A549 (cell line): ENCODE results near the gene RPS6KB2. TPM values are rescaled to one million over a fixed set of nuclear protein-coding genes. Genes with fewer than 3 reads are reported as not detected.
A peak's percentile ranks its signal among the peaks of the same experiment; 100 is the strongest.
"Not testable (repeated sequence)": the region's sequence is repeated elsewhere in the genome, so short reads cannot be mapped to it uniquely, and the experiment has no call there.

Experiments used
- ATAC-seq, 2 experiments: fragments of 200-7000 bp in 1 of 2; fragments of >200 bp in 1 of 2; cut with Nextera tagmentation in 1 of 2; cut with Tn5 transposase in 1 of 2; 3 replicates each; pipeline versions ENCODE4 v1.8.0 to v1.9.1; 2018 to 2020; ENCODE audit warnings: mild to moderate bottlenecking in 1 of 2, moderate library complexity in 1 of 2
- CTCF ChIA-PET: fragments of 300-600 bp; sonication (Branson Sonifier 250); formaldehyde crosslinking; extraction: SDS; loops from one replicate; lab custom pipeline; 2021; ENCODE audit warnings: antibody characterized with exemption, inconsistent platforms; lab: Yijun Ruan, JAX
- POLR2A ChIA-PET: fragments of 350-600 bp; formaldehyde crosslinking; extraction: SDS; loops from one replicate; lab custom pipeline; 2021; ENCODE audit warnings: antibody characterized with exemption, inconsistent platforms; lab: Yijun Ruan, JAX
- DNase-seq, 2 experiments: peaks; one replicate each; pipeline versions ENCODE4 v3.0.0 to v3.0.0-alpha.2; 2011 to 2016; ENCODE audit warnings: low read depth in 1 of 2, low spot score in 1 of 2
- FAIRE-seq: peaks from 2 replicates; lab custom pipeline; 2011; peaks lifted over from hg19 to GRCh38; lab: Jason Lieb, UNC
- H3K27ac ChIP-seq, 2 experiments: fragments of >200 bp; sonication (Bioruptor Twin); formaldehyde crosslinking; 3 replicates each; pipeline ENCODE4 v1.5.1; 2016 to 2017
- H3K4me1 ChIP-seq: fragments of >200 bp; sonication (Bioruptor Twin); formaldehyde crosslinking; 3 replicates; pipeline ENCODE4 v1.6.1; 2016
- H3K4me2 ChIP-seq: fragments of >200 bp; sonication (Bioruptor Twin); formaldehyde crosslinking; 3 replicates; pipeline ENCODE4 v1.6.1; 2016
- H3K4me3 ChIP-seq: fragments of >200 bp; sonication (Bioruptor Twin); formaldehyde crosslinking; 3 replicates; pipeline ENCODE4 v1.5.1; 2016
- H3K9me3 ChIP-seq: fragments of >200 bp; sonication (Bioruptor Twin); formaldehyde crosslinking; 3 replicates; pipeline ENCODE4 v1.6.1; 2016
- CHD2 ChIP-seq: fragments of 150-350 bp; IDR thresholded peaks from 2 replicates; pipeline ENCODE4 v1.6.1; 2014; ENCODE audit warnings: low read length; ENCODE audit not compliant: partially characterized antibody
- FOSL2 ChIP-seq, 2 experiments: fragments of 450-650 bp in 1 of 2; fragments of >200 bp in 1 of 2; sonication (Bioruptor Twin) in 1 of 2; formaldehyde crosslinking; IDR thresholded peaks; 2 replicates each; pipeline versions ENCODE4 v1.5.0 to v1.6.1; 2016 to 2020; ENCODE audit warnings: mild to moderate bottlenecking in 1 of 2, moderate library complexity in 1 of 2
- GATA3 ChIP-seq: IDR thresholded peaks from 2 replicates; pipeline ENCODE4 v1.6.1; 2012; ENCODE audit warnings: borderline replicate concordance
- HDAC2 ChIP-seq: fragments of 200-600 bp; sonication (generic); IDR thresholded peaks from 2 replicates; pipeline ENCODE4 v1.6.1; 2016
- KDM5A ChIP-seq: fragments of 200-600 bp; sonication (generic); IDR thresholded peaks from 2 replicates; pipeline ENCODE4 v1.6.1; 2016; ENCODE audit warnings: antibody characterized with exemption, mild to moderate bottlenecking
- MAX ChIP-seq: IDR thresholded peaks from 2 replicates; pipeline ENCODE4 v1.6.1; 2012
- PBX3 ChIP-seq: IDR thresholded peaks from 2 replicates; pipeline ENCODE4 v1.6.1; 2012
- PHF8 ChIP-seq: fragments of 200-600 bp; sonication (generic); IDR thresholded peaks from 2 replicates; pipeline ENCODE4 v1.6.1; 2016; ENCODE audit warnings: low read depth, mild to moderate bottlenecking, antibody characterized with exemption, moderate library complexity, borderline replicate concordance
- POLR2A ChIP-seq: IDR thresholded peaks from 2 replicates; pipeline ENCODE4 v1.6.1; 2012; ENCODE audit warnings: mild to moderate bottlenecking, low read length
- RARB ChIP-seq: fragments of 250-450 bp; sonication (Bioruptor Pico); IDR thresholded peaks from 2 replicates; pipeline ENCODE4 v1.8.0; 2021; ENCODE audit warnings: mild to moderate bottlenecking, moderate library complexity
- RFX5 ChIP-seq: fragments of 450-650 bp; IDR thresholded peaks from 2 replicates; pipeline ENCODE4 v1.7.1; 2014; ENCODE audit warnings: antibody characterized with exemption, mild to moderate bottlenecking, moderate library complexity
- TP53 ChIP-seq: fragments of 250-450 bp; sonication (Bioruptor Pico); IDR thresholded peaks from 2 replicates; pipeline ENCODE4 v1.5.0; 2021; ENCODE audit warnings: mild to moderate bottlenecking, moderate library complexity
- ZC3H11A ChIP-seq: fragments of 450-650 bp; IDR thresholded peaks from 2 replicates; pipeline ENCODE4 v1.6.1; 2014; ENCODE audit warnings: antibody characterized with exemption, mild to moderate bottlenecking
- ZSCAN20 ChIP-seq: fragments of 250-450 bp; sonication (Bioruptor Pico); IDR thresholded peaks from 2 replicates; pipeline ENCODE4 v1.8.0; 2022; ENCODE audit warnings: mild to moderate bottlenecking, moderate library complexity
- WGBS: methylation state at CpG from one replicate; pipeline ENCODE4 v1.1.6; 2017; ENCODE audit errors: missing lambda C conversion rate; 5-methylcytosine and 5-hydroxymethylcytosine counted together
- polyA plus RNA-seq, 4 experiments: library from polyadenylated mRNA; depleted of rRNA in 3 of 4; stranded (reverse); fragments of >200 nt; fragmentation: RNase III in 1 of 4; extraction: RNeasy Plus Mini Kit Qiagen cat#74134 plus additional on column Dnase treatment in 1 of 4; gene quantifications; 2 replicates in 3 of 4; 3 replicates in 1 of 4; pipeline ENCODE4 v1.2.3, GENCODE V29; 2011 to 2017
- TF ChIP-seq, protein P1 (sequence below): fragments of >200 bp; sonication (Bioruptor Twin); formaldehyde crosslinking; IDR thresholded peaks from 2 replicates; pipeline ENCODE4 v1.6.1; 2016

The RPS6KB2 gene
- polyA plus RNA-seq, 2 of the 4 experiments (the other 2 are of a cell fraction): 40.9 to 47.9 TPM

DNA sequence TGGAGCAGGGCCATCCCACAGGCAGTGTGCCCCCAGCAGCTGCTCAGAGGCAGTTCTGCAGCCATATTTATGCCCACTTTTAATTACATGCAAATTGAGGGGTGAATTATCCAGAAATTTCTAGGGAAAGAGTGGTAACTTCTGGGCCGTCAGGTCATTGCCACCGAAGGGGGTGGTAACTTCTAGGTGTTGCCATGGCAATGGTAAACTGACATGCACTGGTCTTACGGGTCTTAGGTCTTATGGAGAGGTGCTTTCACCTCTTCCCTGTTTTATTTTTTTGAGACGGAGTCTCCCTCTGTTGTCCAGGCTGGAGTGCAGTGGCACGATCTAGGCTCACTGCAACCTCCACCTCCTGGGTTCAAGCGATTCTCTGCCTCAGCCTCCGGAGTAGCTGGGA is 44.6 kb downstream of the RPS6KB2 start:
- 86% methylated on average over 7 of the region's 7 CpGs for WGBS
- TF ChIP-seq HDAC2 (no peak), GATA3 (no peak), RARB (CRISPR knock-in tag) (no peak)
- TF ChIP-seq, protein P1, sequence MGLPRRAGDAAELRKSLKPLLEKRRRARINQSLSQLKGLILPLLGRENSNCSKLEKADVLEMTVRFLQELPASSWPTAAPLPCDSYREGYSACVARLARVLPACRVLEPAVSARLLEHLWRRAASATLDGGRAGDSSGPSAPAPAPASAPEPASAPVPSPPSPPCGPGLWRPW: no peak
- DNase-seq (no peak), ATAC-seq (no peak), FAIRE-seq (no peak)
- H3K9me3 ChIP-seq: no peaks in the 10 kb centered on the region
- no peak overlapping the region for H3K4me2 ChIP-seq
- peaks cover 9% of the 10 kb centered on the region for H3K4me1 ChIP-seq
- CTCF ChIA-PET: interaction anchor here (0.6 to 0.9 kb wide), 2 partner anchors 72 to 89 kb away, joined by 3 read pairs; no protein-coding TSS in a partner anchor
- H3K27ac ChIP-seq: no peak overlapping the region
- no peak overlapping the region for H3K4me3 ChIP-seq
- POLR2A ChIA-PET: no interaction called here

DNA sequence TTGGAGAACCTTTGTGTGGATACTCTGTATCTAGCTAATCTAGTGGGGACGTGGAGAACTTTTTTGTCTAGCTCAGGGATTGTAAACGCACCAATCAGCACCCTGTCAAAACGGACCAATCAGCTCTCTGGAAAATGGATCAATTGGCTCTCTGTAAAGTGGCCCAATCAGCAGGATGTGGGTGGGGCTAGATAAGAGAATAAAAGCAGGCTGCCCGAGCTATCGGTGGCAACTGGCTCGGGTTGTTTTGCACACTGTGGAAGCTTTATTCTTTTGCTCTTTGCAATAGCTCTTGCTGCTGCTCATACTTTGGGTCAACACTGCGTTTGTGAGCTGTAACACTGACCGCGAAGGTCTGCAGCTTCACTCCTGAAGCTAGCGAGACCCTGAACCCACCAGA is 48.4 kb downstream of the RPS6KB2 start:
- not testable (repeated sequence) for H3K9me3 ChIP-seq, ATAC-seq, H3K4me2 ChIP-seq, H3K27ac ChIP-seq, FAIRE-seq, H3K4me3 ChIP-seq, H3K4me1 ChIP-seq, DNase-seq
- ChIA-PET POLR2A (interaction anchor here (1.2 kb wide), 1 partner anchor 11 kb away, joined by 3 read pairs; no protein-coding TSS in a partner anchor), CTCF (interaction anchor here (0.6 to 1.8 kb wide), 5 partner anchors 9 to 125 kb away, joined by 3 to 7 read pairs (median 5); partner anchors contain the start of genes PITPNM1 and PPP1CA)
- 75% methylated on average over 10 of the region's 10 CpGs for WGBS

- H3K4me1 ChIP-seq, H3K4me2 ChIP-seq, H3K4me3 ChIP-seq, FAIRE-seq, H3K9me3 ChIP-seq, DNase-seq, H3K27ac ChIP-seq, ATAC-seq, POLR2A ChIA-PET: not testable (repeated sequence)
- CTCF ChIA-PET: interaction anchor here (0.6 to 1.4 kb wide), 5 partner anchors 9 to 126 kb away, joined by 3 to 7 read pairs (median 6); partner anchors contain the start of gene PITPNM1
- 66% methylated on average over 14 of the region's 16 CpGs for WGBS
These were observed 49.2 kb downstream of the RPS6KB2 start for GRCh38 chr11:67477344-67478050.

DNA sequence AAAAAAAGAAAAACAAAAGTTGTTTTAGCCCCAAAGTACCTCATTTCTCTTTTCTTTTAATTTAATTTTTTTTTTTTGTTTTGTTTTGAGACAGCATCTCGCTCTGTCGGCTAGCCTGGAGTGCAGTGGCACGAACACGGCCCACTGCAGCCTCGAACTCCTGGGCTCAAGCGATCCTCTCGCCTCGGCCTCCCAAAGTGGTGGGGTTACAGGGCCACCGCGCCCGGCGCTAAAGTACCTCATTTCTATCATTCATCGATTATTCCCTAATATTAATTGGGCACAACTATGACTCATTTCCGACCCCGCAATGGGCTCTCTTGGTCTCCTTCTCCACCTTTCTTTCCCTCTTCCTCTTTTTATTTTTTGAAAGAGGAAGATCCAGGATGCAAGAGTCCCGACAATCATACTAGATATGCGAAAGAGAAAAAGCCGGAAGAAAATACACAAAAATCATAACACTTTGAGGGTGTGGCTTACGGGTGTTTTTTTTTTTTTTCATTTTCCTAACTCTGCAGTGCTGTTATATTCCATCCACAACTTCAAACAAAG is 54.1 kb downstream of the RPS6KB2 start:
- FAIRE-seq: no peak
- no peaks in the 10 kb centered on the region for H3K9me3 ChIP-seq
- ChIA-PET CTCF (interaction anchor here (0.7 to 3.9 kb wide), 4 partner anchors 10 to 137 kb away, joined by 3 to 22 read pairs (median 4); partner anchors contain the start of gene TMEM134), POLR2A (interaction anchor here (0.6 to 1.3 kb wide), 8 partner anchors 9 to 109 kb away, joined by 3 to 6 read pairs (median 4); partner anchors contain the start of genes CLCF1, PPP1CA and RPS6KB2)
- DNase-seq: no peak
- H3K4me2 ChIP-seq: peak overlapping the region; percentile 97
- no peak for TF ChIP-seq PBX3
- no peak for TF ChIP-seq FOSL2 (IDR thresholded peaks at IDR 0.05)
- peak; percentile 75 for TF ChIP-seq FOSL2 (CRISPR knock-in tag; IDR thresholded peaks at IDR 0.05)
- peak overlapping the region; percentile 71 to 88 for H3K27ac ChIP-seq
- peak overlapping the region; percentile 55 for H3K4me3 ChIP-seq
- WGBS: 31% methylated on average over 19 of the region's 19 CpGs
- peak; percentile 23 to 52; a peak in 5 of 6 replicates for ATAC-seq
- H3K4me1 ChIP-seq: peaks cover 11% of the 10 kb centered on the region; the same call in 2 of the 3 replicates

DNA sequence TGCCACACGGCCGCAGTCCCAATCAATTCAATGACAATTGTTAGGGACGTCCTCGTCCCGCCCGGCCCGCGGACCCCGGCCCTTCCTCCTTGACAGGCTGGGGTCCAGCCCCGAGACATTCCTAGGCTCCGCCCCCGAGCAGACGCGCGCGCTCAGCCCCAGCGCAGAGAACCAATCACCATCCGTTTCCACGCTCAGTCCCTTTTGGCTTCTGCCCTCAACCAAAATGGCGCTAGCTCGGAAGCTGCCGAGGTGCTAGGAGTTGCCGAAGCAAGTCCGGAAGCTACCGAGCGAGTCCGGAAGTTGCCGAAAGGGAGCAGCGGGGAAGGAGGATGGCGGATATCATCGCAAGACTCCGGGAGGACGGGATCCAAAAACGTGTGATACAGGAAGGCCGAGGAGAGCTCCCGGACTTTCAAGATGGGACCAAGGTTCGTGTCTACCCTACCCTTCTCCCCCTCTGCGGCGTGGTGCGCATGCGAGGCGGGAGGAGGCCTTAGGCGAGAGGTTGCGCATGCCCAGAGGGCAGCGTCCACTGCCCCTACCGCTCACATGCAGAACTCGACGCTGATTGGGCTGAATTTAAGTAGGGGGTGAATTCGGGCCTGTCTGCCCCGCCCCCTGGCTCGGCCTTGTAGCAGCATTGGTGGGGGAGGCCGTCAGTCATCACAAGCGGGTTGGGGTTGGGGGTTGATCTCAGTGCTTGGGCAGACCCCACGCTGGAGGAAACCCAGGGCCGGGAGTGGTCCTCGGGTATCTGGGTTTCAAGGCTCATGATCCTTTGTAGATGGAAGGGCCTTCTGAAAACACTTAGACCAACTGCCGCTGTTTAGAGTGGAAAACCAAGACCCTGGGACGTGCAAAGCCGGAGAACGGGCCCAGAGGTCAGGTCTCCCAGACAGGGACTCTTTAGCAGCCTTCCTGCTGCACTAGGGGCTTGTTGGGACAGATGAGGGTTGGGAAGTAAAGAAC is 54.8 kb downstream of the RPS6KB2 start, which contains the start of gene AIP:
TSS of gene AIP (plus strand) at position 200 of the 972 bp plus-strand sequence. CDS start at position 333, 133 bp downstream.
- ChIA-PET POLR2A (interaction anchor here (0.6 to 1.3 kb wide), 8 partner anchors 8 to 109 kb away, joined by 3 to 6 read pairs (median 4); partner anchors contain the start of genes CLCF1, PPP1CA and RPS6KB2), CTCF (interaction anchor here (0.7 to 1.8 kb wide), 3 partner anchors 10 to 138 kb away, joined by 3 to 4 read pairs (median 3); no protein-coding TSS in a partner anchor)
- H3K4me3 ChIP-seq: peak within 1 kb of the TSS; percentile 55
- H3K4me2 ChIP-seq: peak within 1 kb of the TSS; percentile 97
- H3K4me1 ChIP-seq: peaks cover 11% of the 10 kb centered on the region; the same call in 2 of the 3 replicates
- ATAC-seq (peak; percentile 98 to 99), FAIRE-seq (no peak), DNase-seq (peak; percentile 98 to 99)
- 15% methylated on average over 57 of the region's 60 CpGs for WGBS
- peak within 1 kb of the TSS; percentile 71 to 88 for H3K27ac ChIP-seq
- H3K9me3 ChIP-seq: no peaks in the 10 kb centered on the region
- TF ChIP-seq KDM5A (peak; percentile 83), POLR2A (peak; percentile 33), CHD2 (no peak), PHF8 (peak; percentile 54), ZC3H11A (no peak), RFX5 (0 out of 2 replicates have a peak, but pooled peaks have one; percentile 30), ZSCAN20 (CRISPR knock-in tag) (peak; percentile 72; the same call in 1 of the 2 replicates), MAX (peak; percentile 100), TP53 (CRISPR knock-in tag) (peak; percentile 29; the same call in 1 of the 2 replicates)
